SK-N-SH (cell line): ENCODE data around the gene STT3B. TPM values are rescaled to one million over a fixed set of nuclear protein-coding genes. Genes with fewer than 3 reads are reported as not detected.

Experiments
- CTCF ChIA-PET: fragments of 300-600, 350-600 bp; formaldehyde crosslinking; extraction: SDS; loops from one replicate; lab custom pipeline; 2021; lab: Yijun Ruan, JAX
- POLR2A ChIA-PET: fragments of 350-600 bp; sonication (Branson Sonifier 250); formaldehyde crosslinking; extraction: SDS; loops from one replicate; lab custom pipeline; 2020; ENCODE audit warnings: antibody characterized with exemption, inconsistent platforms; lab: Yijun Ruan, JAX
- DNase-seq: peaks from one replicate; pipeline ENCODE4 v3.0.0; 2012
- H2AFZ ChIP-seq: fragments of 200-600 bp; sonication (generic); 2 replicates; pipeline ENCODE4 v1.8.1; 2016; ENCODE audit warnings: antibody characterized with exemption, mild to moderate bottlenecking, low read depth
- H3F3A ChIP-seq: fragments of 200-600 bp; sonication (generic); replicated peaks from 2 replicates; pipeline ENCODE3; 2016; ENCODE audit warnings: antibody characterized with exemption, mild to moderate bottlenecking; ENCODE audit not compliant: insufficient read depth
- H3K27ac ChIP-seq, 2 experiments: fragments of 200-500 bp in 1 of 2; fragments of 200-600 bp in 1 of 2; sonication (Bioruptor generic) in 1 of 2; sonication (generic), shearing (Covaris generic) in 1 of 2; 2 replicates each; pipeline versions ENCODE4 v1.5.1 to v1.6.1; 2014 to 2016; ENCODE audit warnings: low read depth in 2 of 2, inconsistent platforms in 1 of 2, low read length in 1 of 2, mild to moderate bottlenecking in 1 of 2, mixed read lengths in 1 of 2
- H3K27me3 ChIP-seq: fragments of 200-600 bp; sonication (generic), shearing (Covaris generic); 2 replicates; pipeline ENCODE4 v1.6.1; 2016; ENCODE audit warnings: mixed run types; ENCODE audit not compliant: insufficient read depth
- H3K36me3 ChIP-seq, 2 experiments: fragments of 200-500 bp in 1 of 2; fragments of 200-600 bp in 1 of 2; sonication (Bioruptor generic) in 1 of 2; sonication (generic) in 1 of 2; replicated peaks in 1 of 2; 2 replicates each; pipeline versions ENCODE3 to v1.5.1; 2014 to 2016; ENCODE audit warnings: low read length in 1 of 2, mild to moderate bottlenecking in 1 of 2; ENCODE audit not compliant: insufficient read depth in 2 of 2, control insufficient read depth in 1 of 2
- H3K4me1 ChIP-seq, 2 experiments: fragments of 200-500 bp in 1 of 2; fragments of 200-600 bp in 1 of 2; sonication (Bioruptor generic) in 1 of 2; sonication (generic), shearing (Covaris generic) in 1 of 2; 2 replicates each; pipeline versions ENCODE4 v1.5.1 to v1.6.1; 2014 to 2016; ENCODE audit warnings: low read depth in 1 of 2, low read length in 1 of 2, mixed run types in 1 of 2; ENCODE audit not compliant: insufficient read depth in 2 of 2, control insufficient read depth in 1 of 2
- H3K4me2 ChIP-seq: fragments of 200-600 bp; sonication (generic), shearing (Covaris generic); 2 replicates; pipeline ENCODE4 v1.6.1; 2017; ENCODE audit warnings: mixed run types
- H3K4me3 ChIP-seq, 2 experiments: fragments of 200-500 bp in 1 of 2; fragments of 200-600 bp in 1 of 2; sonication (Bioruptor generic) in 1 of 2; sonication (generic), shearing (Covaris generic) in 1 of 2; 2 replicates each; pipeline versions ENCODE4 v1.5.1 to v1.8.1; 2014 to 2016; ENCODE audit warnings: low read depth in 2 of 2, inconsistent platforms in 1 of 2, low read length in 1 of 2, mild to moderate bottlenecking in 1 of 2, mixed read lengths in 1 of 2, moderate library complexity in 1 of 2
- H3K79me2 ChIP-seq: fragments of 200-600 bp; sonication (generic); 2 replicates; pipeline ENCODE4 v1.8.1; 2017; ENCODE audit warnings: mild to moderate bottlenecking; ENCODE audit not compliant: insufficient read depth
- H3K9ac ChIP-seq: fragments of 200-600 bp; sonication (generic); 2 replicates; pipeline ENCODE4 v1.6.1; 2017; ENCODE audit warnings: mixed run types
- H3K9me2 ChIP-seq: fragments of 200-600 bp; sonication (generic); 2 replicates; pipeline ENCODE4 v1.6.1; 2017; ENCODE audit warnings: mixed run types
- H3K9me3 ChIP-seq: fragments of 200-600 bp; sonication (generic); 2 replicates; pipeline ENCODE4 v1.6.1; 2017; ENCODE audit warnings: mixed run types, mild to moderate bottlenecking, moderate library complexity
- H4K20me1 ChIP-seq: fragments of 200-600 bp; sonication (generic); 2 replicates; pipeline ENCODE4 v1.6.1; 2017; ENCODE audit warnings: mild to moderate bottlenecking, mixed run types; ENCODE audit not compliant: insufficient read depth
- ELF1 ChIP-seq: IDR thresholded peaks from 2 replicates; pipeline ENCODE4 v1.4.0; 2012
- EP300 ChIP-seq, 2 experiments: IDR thresholded peaks; 2 replicates each; pipeline versions ENCODE4 v1.4.0 to v1.6.1; 2012; ENCODE audit warnings: borderline replicate concordance in 1 of 2, low read depth in 1 of 2, low read length in 1 of 2
- FOXM1 ChIP-seq: IDR thresholded peaks from 2 replicates; pipeline ENCODE4 v1.4.0; 2012; ENCODE audit warnings: low read depth, mild to moderate bottlenecking
- GABPA ChIP-seq: IDR thresholded peaks from 2 replicates; pipeline ENCODE4 v1.4.0; 2012; ENCODE audit warnings: low read depth, mild to moderate bottlenecking
- JUND ChIP-seq: IDR thresholded peaks from 2 replicates; pipeline ENCODE4 v1.4.0; 2012
- MEF2A ChIP-seq: IDR thresholded peaks from 2 replicates; pipeline ENCODE4 v1.4.0; 2012; ENCODE audit warnings: low read depth, borderline replicate concordance
- MXI1 ChIP-seq: IDR thresholded peaks from 2 replicates; pipeline ENCODE4 v1.6.1; 2012; ENCODE audit warnings: mild to moderate bottlenecking, low read depth, low read length, improper control_type of control experiment
- NFIC ChIP-seq: IDR thresholded peaks from 2 replicates; pipeline ENCODE4 v1.4.0; 2012; ENCODE audit warnings: borderline replicate concordance
- PBX3 ChIP-seq: IDR thresholded peaks from 2 replicates; pipeline ENCODE4; 2012
- RAD21 ChIP-seq: IDR thresholded peaks from 2 replicates; pipeline ENCODE4 v1.6.1; 2012; ENCODE audit warnings: mild to moderate bottlenecking, low read length
- TAF1 ChIP-seq: IDR thresholded peaks from 2 replicates; pipeline ENCODE4 v1.6.1; 2012; ENCODE audit warnings: low read depth, mild to moderate bottlenecking, low read length, moderate library complexity, borderline replicate concordance
- TEAD4 ChIP-seq: IDR thresholded peaks from 2 replicates; pipeline ENCODE4 v1.4.0; 2012; ENCODE audit warnings: mild to moderate bottlenecking, borderline replicate concordance; ENCODE audit not compliant: insufficient read depth
- USF2 ChIP-seq: fragments of 150-350 bp; IDR thresholded peaks from 2 replicates; pipeline ENCODE4 v1.6.1; 2017; ENCODE audit warnings: antibody characterized with exemption, low read length, low read depth, borderline replicate concordance
- WGBS: methylation state at CpG from one replicate; pipeline ENCODE4 v1.1.6; 2017; ENCODE audit warnings: low lambda C conversion rate; 5-methylcytosine and 5-hydroxymethylcytosine counted together
- polyA plus RNA-seq, 3 experiments: library from polyadenylated mRNA; depleted of rRNA; stranded (reverse); fragments of >200 nt; gene quantifications; 2 replicates each; pipeline ENCODE4 v1.2.3, GENCODE V29; 2012
- TF ChIP-seq, protein P1 (sequence below): IDR thresholded peaks from 2 replicates; pipeline ENCODE4 v1.6.1; 2012; ENCODE audit warnings: mild to moderate bottlenecking, low read depth, low read length, moderate library complexity

Gene STT3B
- polyA plus RNA-seq, 1 of the 3 experiments (the other 2 are of a cell fraction): 27.9 TPM

DNA sequence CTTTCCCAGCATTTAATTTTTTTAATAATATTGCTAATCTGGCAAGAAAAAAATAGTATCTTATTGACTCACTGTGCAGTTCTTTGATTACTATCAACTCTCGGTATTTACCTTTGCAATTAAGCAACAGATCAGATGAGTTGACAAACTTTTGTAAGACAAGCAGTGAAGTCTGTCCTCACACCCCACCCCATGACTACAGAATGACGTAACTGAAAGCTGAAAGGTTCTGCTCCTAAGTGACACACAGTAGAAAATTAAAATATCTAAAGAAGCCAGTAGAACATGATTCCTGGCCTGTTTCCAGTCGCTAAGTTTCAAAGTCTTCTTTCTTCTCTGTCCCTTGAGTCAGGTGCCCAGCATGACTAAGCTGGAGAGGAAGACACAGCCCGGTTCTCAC is 135.5 kb downstream of the STT3B start:
- Histone ChIP-seq H3K4me2 (no peak overlapping the region), H3K36me3 (no peaks in the 10 kb centered on the region), H3F3A (no peaks in the 10 kb centered on the region), H3K9ac (no peak overlapping the region), H3K9me3 (no peaks in the 10 kb centered on the region), H3K9me2 (no peaks in the 10 kb centered on the region), H3K27ac (no peak overlapping the region), H3K79me2 (no peaks in the 10 kb centered on the region), H3K27me3 (no peaks in the 10 kb centered on the region), H3K4me1 (no peaks in the 10 kb centered on the region), H2AFZ (no peak overlapping the region), H3K4me3 (no peak overlapping the region), H4K20me1 (no peaks in the 10 kb centered on the region)
- TF ChIP-seq GABPA (no peak), TEAD4 (no peak), MXI1 (no peak), FOXM1 (no peak), PBX3 (no peak), MEF2A (no peak), TAF1 (no peak), RAD21 (no peak), NFIC (no peak), JUND (no peak), EP300 (IDR thresholded peaks at IDR 0.05; ENCODE audit: borderline replicate concordance in 1 of 2, low read depth in 1 of 2, low read length in 1 of 2) (no peak)
- TF ChIP-seq, protein P1, sequence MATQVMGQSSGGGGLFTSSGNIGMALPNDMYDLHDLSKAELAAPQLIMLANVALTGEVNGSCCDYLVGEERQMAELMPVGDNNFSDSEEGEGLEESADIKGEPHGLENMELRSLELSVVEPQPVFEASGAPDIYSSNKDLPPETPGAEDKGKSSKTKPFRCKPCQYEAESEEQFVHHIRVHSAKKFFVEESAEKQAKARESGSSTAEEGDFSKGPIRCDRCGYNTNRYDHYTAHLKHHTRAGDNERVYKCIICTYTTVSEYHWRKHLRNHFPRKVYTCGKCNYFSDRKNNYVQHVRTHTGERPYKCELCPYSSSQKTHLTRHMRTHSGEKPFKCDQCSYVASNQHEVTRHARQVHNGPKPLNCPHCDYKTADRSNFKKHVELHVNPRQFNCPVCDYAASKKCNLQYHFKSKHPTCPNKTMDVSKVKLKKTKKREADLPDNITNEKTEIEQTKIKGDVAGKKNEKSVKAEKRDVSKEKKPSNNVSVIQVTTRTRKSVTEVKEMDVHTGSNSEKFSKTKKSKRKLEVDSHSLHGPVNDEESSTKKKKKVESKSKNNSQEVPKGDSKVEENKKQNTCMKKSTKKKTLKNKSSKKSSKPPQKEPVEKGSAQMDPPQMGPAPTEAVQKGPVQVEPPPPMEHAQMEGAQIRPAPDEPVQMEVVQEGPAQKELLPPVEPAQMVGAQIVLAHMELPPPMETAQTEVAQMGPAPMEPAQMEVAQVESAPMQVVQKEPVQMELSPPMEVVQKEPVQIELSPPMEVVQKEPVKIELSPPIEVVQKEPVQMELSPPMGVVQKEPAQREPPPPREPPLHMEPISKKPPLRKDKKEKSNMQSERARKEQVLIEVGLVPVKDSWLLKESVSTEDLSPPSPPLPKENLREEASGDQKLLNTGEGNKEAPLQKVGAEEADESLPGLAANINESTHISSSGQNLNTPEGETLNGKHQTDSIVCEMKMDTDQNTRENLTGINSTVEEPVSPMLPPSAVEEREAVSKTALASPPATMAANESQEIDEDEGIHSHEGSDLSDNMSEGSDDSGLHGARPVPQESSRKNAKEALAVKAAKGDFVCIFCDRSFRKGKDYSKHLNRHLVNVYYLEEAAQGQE: no peak
- POLR2A ChIA-PET: no interaction called here
- DNase-seq: no peak
- WGBS: 48% methylated on average over 4 of the region's 4 CpGs
- CTCF ChIA-PET: no interaction called here

- ChIA-PET CTCF (no interaction called here), POLR2A (no interaction called here)
- no peak overlapping the region for H2AFZ ChIP-seq
- H3K27ac ChIP-seq: no peak overlapping the region
- H3K9me3 ChIP-seq: no peaks in the 10 kb centered on the region
- no peaks in the 10 kb centered on the region for H3K27me3 ChIP-seq
- no peak for TF ChIP-seq RAD21
- no peak for TF ChIP-seq ELF1
- no peak for TF ChIP-seq USF2
- no peak for TF ChIP-seq FOXM1
- no peaks in the 10 kb centered on the region for H3F3A ChIP-seq
- no peaks in the 10 kb centered on the region for H3K4me1 ChIP-seq
- no peaks in the 10 kb centered on the region for H3K9me2 ChIP-seq
- no peaks in the 10 kb centered on the region for H3K36me3 ChIP-seq
- H3K79me2 ChIP-seq: no peaks in the 10 kb centered on the region
- H3K9ac ChIP-seq: no peak overlapping the region
- 7% methylated on average over 1 of the region's 1 CpG for WGBS
- DNase-seq: no peak
- no peaks in the 10 kb centered on the region for H4K20me1 ChIP-seq
- H3K4me3 ChIP-seq: no peak overlapping the region
- H3K4me2 ChIP-seq: no peak overlapping the region
These were observed 137.4 kb downstream of the STT3B start for GRCh38 chr3:31670136-31670535.
